Panc1 (cell line): ENCODE results near the gene CORO2A. TPM values are rescaled to one million over a fixed set of nuclear protein-coding genes. Genes with fewer than 3 reads are reported as not detected.

Experiments used
- ATAC-seq: fragments of 200-7000 bp; cut with Tn5 transposase; 2 replicates; pipeline ENCODE4 v1.9.1; 2020; ENCODE audit warnings: mild to moderate bottlenecking, moderate library complexity
- BruUV-seq: library from RNA; stranded (reverse); fragments of 400-500 nt; replicated peaks from 2 replicates; lab custom pipeline; 2021; lab: Mats Ljungman, UMichigan
- CTCF ChIA-PET: fragments of 300-600 bp; sonication (Branson Sonifier 250); formaldehyde crosslinking; loops from one replicate; lab custom pipeline; 2022; ENCODE audit warnings: antibody characterized with exemption; lab: Charles Lee
- POLR2A ChIA-PET: fragments of 300-600 bp; sonication (Branson Sonifier 250); formaldehyde crosslinking; loops from one replicate; lab custom pipeline; 2022; ENCODE audit warnings: antibody characterized with exemption; lab: Charles Lee
- DNase-seq: peaks from one replicate; pipeline ENCODE4 v3.0.0-alpha.2; 2010; ENCODE audit warnings: low read depth, low spot score
- H3K27ac ChIP-seq: 2 replicates; pipeline ENCODE4 v1.5.1; 2011; ENCODE audit warnings: mild to moderate bottlenecking, low read length, inconsistent platforms
- H3K27me3 ChIP-seq: fragments of 200-500 bp; sonication (Bioruptor generic); 2 replicates; pipeline ENCODE4 v1.6.0; 2014; ENCODE audit warnings: low read length, inconsistent platforms; ENCODE audit not compliant: control insufficient read depth, insufficient read depth
- H3K36me3 ChIP-seq: fragments of 200-500 bp; sonication (Bioruptor generic); 2 replicates; pipeline ENCODE4 v1.5.1; 2014; ENCODE audit warnings: inconsistent platforms, mild to moderate bottlenecking, low read length, moderate library complexity; ENCODE audit not compliant: control insufficient read depth, insufficient read depth
- H3K4me1 ChIP-seq: 2 replicates; pipeline ENCODE4 v1.5.1; 2011; ENCODE audit warnings: inconsistent platforms, mild to moderate bottlenecking, low read length, moderate library complexity; ENCODE audit not compliant: control insufficient read depth, insufficient read depth
- H3K4me3 ChIP-seq, 2 experiments: 2 replicates each; pipeline ENCODE4 v1.5.1; 2011 to 2012; ENCODE audit warnings: low read depth in 2 of 2, low read length in 2 of 2, mild to moderate bottlenecking in 2 of 2, inconsistent platforms in 1 of 2, moderate library complexity in 1 of 2
- H3K9me3 ChIP-seq: fragments of 200-500 bp; sonication (Bioruptor generic); 2 replicates; pipeline ENCODE4 v1.5.1; 2014; ENCODE audit warnings: low read depth, mild to moderate bottlenecking, inconsistent platforms, low read length, moderate library complexity; ENCODE audit not compliant: control insufficient read depth, insufficient read depth
- CTCF ChIP-seq: fragments of 450-650 bp; IDR thresholded peaks from 2 replicates; pipeline ENCODE4 v1.5.1; 2017; ENCODE audit warnings: mild to moderate bottlenecking
- POLR2AphosphoS5 ChIP-seq: IDR thresholded peaks from 2 replicates; pipeline ENCODE4 v1.6.1; 2012; ENCODE audit warnings: mild to moderate bottlenecking, low read depth, low read length, moderate library complexity
- REST ChIP-seq, 2 experiments: IDR thresholded peaks; 2 replicates each; pipeline ENCODE4 v1.6.1; 2011 to 2012; ENCODE audit warnings: low read depth in 2 of 2, control low read depth in 1 of 2, low read length in 1 of 2, mild to moderate bottlenecking in 1 of 2, moderate library complexity in 1 of 2; ENCODE audit not compliant: insufficient read depth in 1 of 2
- SIN3A ChIP-seq: IDR thresholded peaks from 2 replicates; pipeline ENCODE4 v1.6.1; 2012; ENCODE audit warnings: low read depth, mild to moderate bottlenecking, low read length, moderate library complexity, borderline replicate concordance; ENCODE audit not compliant: insufficient read depth
- TCF7L2 ChIP-seq: IDR thresholded peaks from 2 replicates; pipeline ENCODE4 v1.6.1; 2011; ENCODE audit warnings: mild to moderate bottlenecking, low read depth, low read length, inconsistent platforms
- in situ Hi-C: cut with HindIII; loops from 2 replicates; pipeline ENCODE4 v1.10.0; 2016; ENCODE audit warnings: low sequenced_read_pairs, low pct_unique_long_range_greater_than_20kb
- intact Hi-C: fragments of 100-400 bp; cut with micrococcal nuclease; formaldehyde crosslinking; loops from one replicate; pipeline ENCODE4 v1.10.0; 2022; ENCODE audit not compliant: unreplicated experiment
- total RNA-seq: library from RNA; stranded (reverse); gene quantifications from one replicate; pipeline ENCODE4 v1.2.1, GENCODE V29; 2021; ENCODE audit not compliant: unreplicated experiment

Gene CORO2A
- total RNA-seq, 1 experiment from 2014 or later, result 2.0 TPM

GRCh38 chr9:98104445-98104881 lies 88.0 kb downstream of the CORO2A start:
- in situ Hi-C loops (no loop called here), intact Hi-C loops (no loop called here)
- BruUV-seq, result no TSS peak
- Histone ChIP-seq H3K27me3 (no peaks in the 10 kb centered on the region), H3K9me3 (no peaks in the 10 kb centered on the region), H3K27ac (no peak overlapping the region), H3K36me3 (no peaks in the 10 kb centered on the region), H3K4me3 (no peak overlapping the region), H3K4me1 (no peaks in the 10 kb centered on the region)
- DNase-seq (no peak), ATAC-seq (no peak)
- ChIA-PET CTCF (no interaction called here), POLR2A (no interaction called here)
- TF ChIP-seq TCF7L2 (no peak), REST (IDR thresholded peaks at IDR 0.05; ENCODE audit: insufficient read depth in 1 of 2, low read depth in 2 of 2, low read length in 1 of 2) (no peak), POLR2AphosphoS5 (no peak), CTCF (no peak), SIN3A (no peak)

GRCh38 chr9:98101868-98102273 lies 90.6 kb downstream of the CORO2A start:
- CTCF ChIA-PET, result no interaction called here
- in situ Hi-C loops, result no loop called here

More at GRCh38 chr9:98101868-98102273, 90.6 kb downstream of the CORO2A start:
- TF ChIP-seq REST (IDR thresholded peaks at IDR 0.05; ENCODE audit: insufficient read depth in 1 of 2, low read depth in 2 of 2, low read length in 1 of 2), result no peak
- no peak for TF ChIP-seq TCF7L2
- no peak for TF ChIP-seq POLR2AphosphoS5
- TF ChIP-seq SIN3A, result no peak
- TF ChIP-seq CTCF, result no peak
- intact Hi-C loops, result no loop called here
- Histone ChIP-seq H3K27me3 (no peaks in the 10 kb centered on the region), H3K4me3 (no peak overlapping the region), H3K27ac (no peak overlapping the region), H3K9me3 (no peaks in the 10 kb centered on the region), H3K4me1 (no peaks in the 10 kb centered on the region), H3K36me3 (no peaks in the 10 kb centered on the region)
- ATAC-seq (no peak), DNase-seq (no peak)
- POLR2A ChIA-PET, result no interaction called here
- BruUV-seq, result no TSS peak
